ENCODE results near the gene LSM11.

The LSM11 gene

DNA sequence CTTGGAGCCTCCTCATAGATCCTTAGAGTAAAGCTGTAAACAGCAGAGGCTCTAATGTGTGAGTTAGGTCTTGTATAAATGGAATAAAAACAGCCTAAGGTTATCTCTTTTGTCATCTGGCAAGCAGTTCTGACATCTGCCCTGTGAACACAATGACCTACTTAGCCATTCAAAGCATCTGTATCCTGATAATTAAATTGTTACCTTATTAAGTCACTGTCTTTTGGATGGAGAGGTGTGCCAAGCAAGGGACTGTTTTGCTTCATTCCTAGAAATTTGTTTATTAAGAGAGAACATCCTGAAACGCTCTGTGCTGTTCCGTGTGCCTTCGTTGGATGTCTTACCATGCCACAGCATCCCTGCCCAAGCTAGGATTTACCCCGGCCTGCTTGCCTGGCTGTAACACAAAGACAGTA lies 1.5 kb downstream of the LSM11 start:
- Histone ChIP-seq H4K91ac (ENCODE audit: low read depth, low read length) (no peak overlapping the region), H2AFZ (ENCODE audit: insufficient read depth, low read length, poor library complexity) (no peak overlapping the region), H3K4me2 (ENCODE audit: low read length) (peak overlapping the region; percentile 84), H4K8ac (ENCODE audit: low read depth, low read length) (no peak overlapping the region), H3K14ac (ENCODE audit: low read length) (no peak overlapping the region), H3K18ac (ENCODE audit: low read length) (no peak overlapping the region), H2AK5ac (ENCODE audit: low read length) (no peak overlapping the region), H3K4ac (ENCODE audit: low read depth, low read length) (no peak overlapping the region), H3K4me1 (ENCODE audit: control insufficient read depth in 1 of 2, insufficient read depth in 2 of 2, low read length in 2 of 2) (peaks cover 0 to 7% of the 10 kb centered on the region in 2 experiments), H4K12ac (ENCODE audit: low read depth, low read length) (no peak overlapping the region), H3K27ac (ENCODE audit: low read depth, low read length) (no peak overlapping the region), H3K79me1 (ENCODE audit: low read length) (peaks cover 7% of the 10 kb centered on the region), H2BK12ac (ENCODE audit: low read length) (no peak overlapping the region), H3K9me3 (ENCODE audit: insufficient read depth, low read depth, low read length) (no peaks in the 10 kb centered on the region), H3K4me3 (ENCODE audit: low read depth, low read length) (no peak overlapping the region), H2BK120ac (ENCODE audit: insufficient read depth, low read length, poor library complexity) (no peak overlapping the region), H3K79me2 (ENCODE audit: control insufficient read depth, insufficient read depth, low read length, poor library complexity) (peaks cover 6% of the 10 kb centered on the region), H3K23ac (ENCODE audit: low read length) (peak overlapping the region; percentile 76), H2BK5ac (ENCODE audit: low read depth, low read length, poor library complexity) (no peak overlapping the region), H3K27me3 (ENCODE audit: insufficient read depth, low read length) (no peaks in the 10 kb centered on the region), H3K36me3 (ENCODE audit: control insufficient read depth in 1 of 2, insufficient read depth in 2 of 2, low read length in 2 of 2) (no peaks in the 10 kb centered on the region), H3K9ac (ENCODE audit: low read length) (no peak overlapping the region)
- DNase-seq = peak in 1 of 2 donors; percentile 18
- WGBS (ENCODE audit: extremely low coverage, insufficient coverage, insufficient read length) = no CpG with 5 or more reads among the region's 4 CpGs

DNA sequence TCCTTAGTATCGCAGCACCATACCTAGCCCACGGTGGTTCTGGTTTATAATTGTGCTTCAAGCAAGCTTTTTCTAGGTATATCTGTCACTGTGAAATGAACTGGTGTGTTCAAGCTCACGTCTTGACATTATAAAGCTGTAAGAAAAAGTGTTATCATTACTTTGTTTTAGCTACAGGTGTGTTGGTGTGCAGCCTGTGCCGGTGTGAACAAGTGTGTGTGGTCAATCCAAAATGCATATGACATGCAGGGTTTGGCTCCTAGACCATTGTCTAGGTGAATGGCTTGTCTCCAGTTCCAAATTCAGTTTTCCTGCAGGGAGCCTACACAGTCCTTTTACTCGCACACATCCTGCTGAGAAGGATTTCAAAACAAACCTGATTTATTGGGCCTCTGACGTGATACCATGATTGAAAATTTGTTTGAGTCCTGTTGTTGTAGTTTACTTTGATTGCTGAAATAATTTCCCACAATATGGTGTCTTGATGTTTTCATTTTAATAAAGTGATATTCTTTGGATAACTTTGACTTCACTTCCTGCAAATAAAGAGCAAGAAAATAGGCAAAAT lies 3.7 kb downstream of the LSM11 start:
- Histone ChIP-seq H4K91ac (ENCODE audit: low read depth, low read length) (no peak overlapping the region), H3K14ac (ENCODE audit: low read length) (no peak overlapping the region), H3K27me3 (ENCODE audit: insufficient read depth, low read length) (no peaks in the 10 kb centered on the region), H3K23ac (ENCODE audit: low read length) (no peak overlapping the region), H3K4me2 (ENCODE audit: low read length) (no peak overlapping the region), H3K36me3 (ENCODE audit: control insufficient read depth in 1 of 2, insufficient read depth in 2 of 2, low read length in 2 of 2) (peaks cover 0 to 3% of the 10 kb centered on the region in 2 experiments), H3K4me3 (ENCODE audit: low read depth, low read length) (no peak overlapping the region), H3K27ac (ENCODE audit: low read depth, low read length) (no peak overlapping the region), H3K4ac (ENCODE audit: low read depth, low read length) (no peak overlapping the region), H3K4me1 (ENCODE audit: control insufficient read depth in 1 of 2, insufficient read depth in 2 of 2, low read length in 2 of 2) (peaks cover 0 to 7% of the 10 kb centered on the region in 2 experiments), H3K9ac (ENCODE audit: low read length) (no peak overlapping the region), H2BK12ac (ENCODE audit: low read length) (no peak overlapping the region), H2BK120ac (ENCODE audit: insufficient read depth, low read length, poor library complexity) (no peak overlapping the region), H2AK5ac (ENCODE audit: low read length) (no peak overlapping the region), H3K79me1 (ENCODE audit: low read length) (peaks cover 7% of the 10 kb centered on the region), H3K79me2 (ENCODE audit: control insufficient read depth, insufficient read depth, low read length, poor library complexity) (peaks cover 6% of the 10 kb centered on the region), H3K9me3 (ENCODE audit: insufficient read depth, low read depth, low read length) (no peaks in the 10 kb centered on the region), H2BK5ac (ENCODE audit: low read depth, low read length, poor library complexity) (no peak overlapping the region), H2AFZ (ENCODE audit: insufficient read depth, low read length, poor library complexity) (no peak overlapping the region), H4K12ac (ENCODE audit: low read depth, low read length) (no peak overlapping the region), H4K8ac (ENCODE audit: low read depth, low read length) (no peak overlapping the region), H3K18ac (ENCODE audit: low read length) (no peak overlapping the region)
- no CpG with 5 or more reads among the region's 6 CpGs for WGBS (ENCODE audit: extremely low coverage, insufficient coverage, insufficient read length)
- no peak for DNase-seq

DNA sequence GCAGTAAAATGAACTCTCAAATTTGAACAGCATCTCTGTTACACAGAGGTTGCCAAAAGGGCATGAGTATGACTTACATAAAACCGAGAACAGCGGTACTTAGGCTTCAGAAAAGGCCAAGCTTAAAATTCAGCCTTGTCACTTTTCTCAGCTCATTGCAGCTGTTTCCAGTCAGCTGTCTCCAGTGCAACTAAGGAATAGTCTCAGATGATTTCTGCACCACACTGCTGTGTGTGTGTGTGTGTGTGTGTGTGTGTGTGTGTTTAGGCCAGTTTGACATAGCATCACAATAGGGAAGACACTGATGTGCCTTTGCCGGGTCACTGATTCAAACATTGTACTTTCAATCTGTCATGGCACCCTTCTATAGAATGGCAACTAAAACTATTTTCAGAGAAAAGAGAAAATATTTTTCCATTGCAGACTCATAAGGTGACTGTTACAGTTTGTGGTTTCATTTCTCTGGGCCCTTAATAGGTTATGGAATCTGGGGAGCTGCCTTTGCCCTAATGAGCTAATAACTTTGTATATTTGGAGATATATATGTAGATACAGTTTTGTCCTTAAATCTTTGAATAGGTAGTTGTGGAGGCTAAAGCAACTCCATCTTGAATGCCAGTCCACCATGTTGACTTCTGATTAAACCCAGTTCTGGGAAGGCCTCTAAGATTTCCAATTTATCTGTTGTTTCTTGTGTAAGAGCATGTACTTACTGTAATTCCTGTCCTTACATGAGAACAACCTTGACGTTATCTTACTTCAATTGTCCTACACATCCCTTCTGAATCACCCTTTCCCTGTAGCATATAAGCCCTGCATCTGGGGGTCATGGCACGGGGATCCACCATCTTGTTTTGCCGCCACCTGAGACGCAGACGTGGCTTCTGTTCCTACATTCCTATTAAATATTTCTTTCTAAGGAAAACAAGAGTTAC lies 4.5 kb downstream of the LSM11 start:
- Histone ChIP-seq H4K8ac (ENCODE audit: low read depth, low read length) (no peak overlapping the region), H4K91ac (ENCODE audit: low read depth, low read length) (no peak overlapping the region)

DNA sequence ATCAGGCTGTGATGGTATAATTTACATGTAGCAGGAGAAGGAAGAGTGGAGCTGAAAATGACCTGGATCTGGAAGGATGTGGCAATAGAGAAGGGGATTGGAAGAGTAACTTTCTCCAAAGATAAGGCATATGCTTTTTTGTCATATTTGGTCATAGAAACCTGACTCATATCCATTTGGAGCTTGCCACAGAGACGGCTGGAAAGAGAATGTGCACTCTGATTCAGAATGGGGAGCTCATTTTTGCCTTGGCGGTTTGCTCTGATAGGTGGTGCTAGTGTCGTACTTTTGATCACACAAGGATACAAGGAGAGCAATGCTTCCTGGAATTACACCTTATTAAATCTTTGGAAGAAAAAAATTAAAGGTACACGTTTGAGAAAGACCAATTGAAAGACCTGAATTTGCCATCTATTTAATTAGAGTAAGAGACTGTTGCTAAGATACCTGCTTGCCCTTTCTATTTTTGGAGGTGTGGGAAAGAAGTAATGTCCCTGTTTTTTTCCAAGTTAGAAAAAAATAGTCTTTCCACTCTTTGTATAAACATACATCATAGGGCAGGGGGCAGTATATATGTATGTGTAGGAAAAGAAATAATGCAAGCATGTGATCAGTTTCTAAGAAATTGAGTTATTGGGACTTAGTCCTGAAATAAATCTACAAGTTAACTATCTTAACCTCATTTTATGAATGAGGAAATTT lies 5.4 kb downstream of the LSM11 start:
- no peak overlapping the region for H3K23ac ChIP-seq (ENCODE audit: low read length)
- no peak overlapping the region for H2AK5ac ChIP-seq (ENCODE audit: low read length)
- H2BK12ac ChIP-seq (ENCODE audit: low read length) = no peak overlapping the region

More for the DNA sequence above, 4.5 kb downstream of the LSM11 start:
- no peak overlapping the region for H3K18ac ChIP-seq (ENCODE audit: low read length)
- no CpG with 5 or more reads among the region's 8 CpGs for WGBS (ENCODE audit: extremely low coverage, insufficient coverage, insufficient read length)
- no peak overlapping the region for H2BK12ac ChIP-seq (ENCODE audit: low read length)
- H3K79me2 ChIP-seq (ENCODE audit: control insufficient read depth, insufficient read depth, low read length, poor library complexity) = peaks cover 6% of the 10 kb centered on the region
- no peak overlapping the region for H3K4me2 ChIP-seq (ENCODE audit: low read length)
- H3K36me3 ChIP-seq (ENCODE audit: control insufficient read depth in 1 of 2, insufficient read depth in 2 of 2, low read length in 2 of 2) = peaks cover 0 to 3% of the 10 kb centered on the region in 2 experiments
- H3K79me1 ChIP-seq (ENCODE audit: low read length) = peaks cover 7% of the 10 kb centered on the region
- no peak for DNase-seq
- H3K4ac ChIP-seq (ENCODE audit: low read depth, low read length) = no peak overlapping the region
- no peaks in the 10 kb centered on the region for H3K27me3 ChIP-seq (ENCODE audit: insufficient read depth, low read length)
- no peak overlapping the region for H4K12ac ChIP-seq (ENCODE audit: low read depth, low read length)
- no peaks in the 10 kb centered on the region for H3K9me3 ChIP-seq (ENCODE audit: insufficient read depth, low read depth, low read length)
- H3K4me1 ChIP-seq (ENCODE audit: control insufficient read depth in 1 of 2, insufficient read depth in 2 of 2, low read length in 2 of 2) = peaks cover 0 to 7% of the 10 kb centered on the region in 2 experiments
- H3K27ac ChIP-seq (ENCODE audit: low read depth, low read length) = no peak overlapping the region
- H3K9ac ChIP-seq (ENCODE audit: low read length) = no peak overlapping the region
- H3K4me3 ChIP-seq (ENCODE audit: low read depth, low read length) = no peak overlapping the region
- H2AK5ac ChIP-seq (ENCODE audit: low read length) = no peak overlapping the region
- H2BK5ac ChIP-seq (ENCODE audit: low read depth, low read length, poor library complexity) = no peak overlapping the region
- no peak overlapping the region for H2AFZ ChIP-seq (ENCODE audit: insufficient read depth, low read length, poor library complexity)
- H3K14ac ChIP-seq (ENCODE audit: low read length) = no peak overlapping the region
- no peak overlapping the region for H3K23ac ChIP-seq (ENCODE audit: low read length)
- no peak overlapping the region for H2BK120ac ChIP-seq (ENCODE audit: insufficient read depth, low read length, poor library complexity)

More for the DNA sequence above, 5.4 kb downstream of the LSM11 start:
- no peak overlapping the region for H3K4me2 ChIP-seq (ENCODE audit: low read length)
- H3K36me3 ChIP-seq (ENCODE audit: control insufficient read depth in 1 of 2, insufficient read depth in 2 of 2, low read length in 2 of 2) = peaks cover 0 to 4% of the 10 kb centered on the region in 2 experiments
- no peak overlapping the region for H2BK5ac ChIP-seq (ENCODE audit: low read depth, low read length, poor library complexity)
- H3K27ac ChIP-seq (ENCODE audit: low read depth, low read length) = no peak overlapping the region
- peaks cover 4% of the 10 kb centered on the region for H3K79me1 ChIP-seq (ENCODE audit: low read length)
- H3K4me3 ChIP-seq (ENCODE audit: low read depth, low read length) = no peak overlapping the region
- no peak overlapping the region for H3K9ac ChIP-seq (ENCODE audit: low read length)
- no peak overlapping the region for H3K14ac ChIP-seq (ENCODE audit: low read length)
- H4K91ac ChIP-seq (ENCODE audit: low read depth, low read length) = no peak overlapping the region
- no peak overlapping the region for H4K12ac ChIP-seq (ENCODE audit: low read depth, low read length)
- no peaks in the 10 kb centered on the region for H3K27me3 ChIP-seq (ENCODE audit: insufficient read depth, low read length)
- peaks cover 0 to 7% of the 10 kb centered on the region in 2 experiments for H3K4me1 ChIP-seq (ENCODE audit: control insufficient read depth in 1 of 2, insufficient read depth in 2 of 2, low read length in 2 of 2)
- no peak overlapping the region for H4K8ac ChIP-seq (ENCODE audit: low read depth, low read length)
- peaks cover 4% of the 10 kb centered on the region for H3K79me2 ChIP-seq (ENCODE audit: control insufficient read depth, insufficient read depth, low read length, poor library complexity)
- no CpG with 5 or more reads among the region's 4 CpGs for WGBS (ENCODE audit: extremely low coverage, insufficient coverage, insufficient read length)
- H2BK120ac ChIP-seq (ENCODE audit: insufficient read depth, low read length, poor library complexity) = no peak overlapping the region
- no peak overlapping the region for H2AFZ ChIP-seq (ENCODE audit: insufficient read depth, low read length, poor library complexity)
- H3K18ac ChIP-seq (ENCODE audit: low read length) = no peak overlapping the region
- DNase-seq = no peak
- H3K4ac ChIP-seq (ENCODE audit: low read depth, low read length) = no peak overlapping the region
- no peaks in the 10 kb centered on the region for H3K9me3 ChIP-seq (ENCODE audit: insufficient read depth, low read depth, low read length)

Measured in trophoblast cell (in vitro differentiated cells and primary cell).